HL-60 (cell line): ENCODE results near the gene SLC35E3.

Source experiments
- DNase-seq, 2 experiments: peaks; one replicate each; pipeline ENCODE4 v3.0.0-alpha.2; 2010 to 2020; ENCODE audit warnings: low read depth in 1 of 2, low spot score in 1 of 2
- H3K27ac ChIP-seq: fragments of 250-450 bp; sonication (Bioruptor Pico); replicated peaks from 2 replicates; pipeline ENCODE4 v1.5.1; 2020; ENCODE audit warnings: mild to moderate bottlenecking, moderate library complexity
- H3K27me3 ChIP-seq: fragments of 250-450 bp; sonication (Bioruptor Pico); 2 replicates; pipeline ENCODE4 v1.5.1; 2021; ENCODE audit warnings: mild to moderate bottlenecking, moderate library complexity; ENCODE audit not compliant: insufficient read depth, poor library complexity, severe bottlenecking
- H3K4me3 ChIP-seq: replicated peaks from 2 replicates; pipeline ENCODE4 v1.5.1; 2011; ENCODE audit warnings: mild to moderate bottlenecking, control low read depth, low read length; ENCODE audit not compliant: insufficient read depth
- GABPA ChIP-seq: IDR thresholded peaks from 2 replicates; pipeline ENCODE4 v1.6.1; 2012; ENCODE audit warnings: low read depth
- POLR2AphosphoS5 ChIP-seq: IDR thresholded peaks from 2 replicates; pipeline ENCODE4 v1.6.1; 2012; ENCODE audit warnings: low read depth
- SPI1 ChIP-seq: IDR thresholded peaks from 2 replicates; pipeline ENCODE4 v1.6.1; 2012; ENCODE audit warnings: low read depth, mild to moderate bottlenecking, borderline replicate concordance
- TF ChIP-seq, protein P1 (sequence below): IDR thresholded peaks from one replicate; pipeline ENCODE4 v1.5.1; 2011; ENCODE audit warnings: low read length, control low read depth, inconsistent platforms; ENCODE audit not compliant: insufficient read depth
- TF ChIP-seq, protein P2 (sequence below): IDR thresholded peaks from 2 replicates; pipeline ENCODE4 v1.6.1; 2012; ENCODE audit warnings: low read depth; ENCODE audit not compliant: insufficient replicate concordance

Gene SLC35E3

GRCh38 chr12:68760806-68761441 lies 14.9 kb downstream of the SLC35E3 start:
- Histone ChIP-seq H3K27me3 (no peaks in the 10 kb centered on the region), H3K27ac (no peak overlapping the region), H3K4me3 (no peak overlapping the region)
- DNase-seq = no peak
- TF ChIP-seq, protein P1, sequence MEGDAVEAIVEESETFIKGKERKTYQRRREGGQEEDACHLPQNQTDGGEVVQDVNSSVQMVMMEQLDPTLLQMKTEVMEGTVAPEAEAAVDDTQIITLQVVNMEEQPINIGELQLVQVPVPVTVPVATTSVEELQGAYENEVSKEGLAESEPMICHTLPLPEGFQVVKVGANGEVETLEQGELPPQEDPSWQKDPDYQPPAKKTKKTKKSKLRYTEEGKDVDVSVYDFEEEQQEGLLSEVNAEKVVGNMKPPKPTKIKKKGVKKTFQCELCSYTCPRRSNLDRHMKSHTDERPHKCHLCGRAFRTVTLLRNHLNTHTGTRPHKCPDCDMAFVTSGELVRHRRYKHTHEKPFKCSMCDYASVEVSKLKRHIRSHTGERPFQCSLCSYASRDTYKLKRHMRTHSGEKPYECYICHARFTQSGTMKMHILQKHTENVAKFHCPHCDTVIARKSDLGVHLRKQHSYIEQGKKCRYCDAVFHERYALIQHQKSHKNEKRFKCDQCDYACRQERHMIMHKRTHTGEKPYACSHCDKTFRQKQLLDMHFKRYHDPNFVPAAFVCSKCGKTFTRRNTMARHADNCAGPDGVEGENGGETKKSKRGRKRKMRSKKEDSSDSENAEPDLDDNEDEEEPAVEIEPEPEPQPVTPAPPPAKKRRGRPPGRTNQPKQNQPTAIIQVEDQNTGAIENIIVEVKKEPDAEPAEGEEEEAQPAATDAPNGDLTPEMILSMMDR = no peak
- TF ChIP-seq, protein P2, sequence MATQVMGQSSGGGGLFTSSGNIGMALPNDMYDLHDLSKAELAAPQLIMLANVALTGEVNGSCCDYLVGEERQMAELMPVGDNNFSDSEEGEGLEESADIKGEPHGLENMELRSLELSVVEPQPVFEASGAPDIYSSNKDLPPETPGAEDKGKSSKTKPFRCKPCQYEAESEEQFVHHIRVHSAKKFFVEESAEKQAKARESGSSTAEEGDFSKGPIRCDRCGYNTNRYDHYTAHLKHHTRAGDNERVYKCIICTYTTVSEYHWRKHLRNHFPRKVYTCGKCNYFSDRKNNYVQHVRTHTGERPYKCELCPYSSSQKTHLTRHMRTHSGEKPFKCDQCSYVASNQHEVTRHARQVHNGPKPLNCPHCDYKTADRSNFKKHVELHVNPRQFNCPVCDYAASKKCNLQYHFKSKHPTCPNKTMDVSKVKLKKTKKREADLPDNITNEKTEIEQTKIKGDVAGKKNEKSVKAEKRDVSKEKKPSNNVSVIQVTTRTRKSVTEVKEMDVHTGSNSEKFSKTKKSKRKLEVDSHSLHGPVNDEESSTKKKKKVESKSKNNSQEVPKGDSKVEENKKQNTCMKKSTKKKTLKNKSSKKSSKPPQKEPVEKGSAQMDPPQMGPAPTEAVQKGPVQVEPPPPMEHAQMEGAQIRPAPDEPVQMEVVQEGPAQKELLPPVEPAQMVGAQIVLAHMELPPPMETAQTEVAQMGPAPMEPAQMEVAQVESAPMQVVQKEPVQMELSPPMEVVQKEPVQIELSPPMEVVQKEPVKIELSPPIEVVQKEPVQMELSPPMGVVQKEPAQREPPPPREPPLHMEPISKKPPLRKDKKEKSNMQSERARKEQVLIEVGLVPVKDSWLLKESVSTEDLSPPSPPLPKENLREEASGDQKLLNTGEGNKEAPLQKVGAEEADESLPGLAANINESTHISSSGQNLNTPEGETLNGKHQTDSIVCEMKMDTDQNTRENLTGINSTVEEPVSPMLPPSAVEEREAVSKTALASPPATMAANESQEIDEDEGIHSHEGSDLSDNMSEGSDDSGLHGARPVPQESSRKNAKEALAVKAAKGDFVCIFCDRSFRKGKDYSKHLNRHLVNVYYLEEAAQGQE = no peak
- no peak for TF ChIP-seq GABPA
- no peak for TF ChIP-seq POLR2AphosphoS5

DNA sequence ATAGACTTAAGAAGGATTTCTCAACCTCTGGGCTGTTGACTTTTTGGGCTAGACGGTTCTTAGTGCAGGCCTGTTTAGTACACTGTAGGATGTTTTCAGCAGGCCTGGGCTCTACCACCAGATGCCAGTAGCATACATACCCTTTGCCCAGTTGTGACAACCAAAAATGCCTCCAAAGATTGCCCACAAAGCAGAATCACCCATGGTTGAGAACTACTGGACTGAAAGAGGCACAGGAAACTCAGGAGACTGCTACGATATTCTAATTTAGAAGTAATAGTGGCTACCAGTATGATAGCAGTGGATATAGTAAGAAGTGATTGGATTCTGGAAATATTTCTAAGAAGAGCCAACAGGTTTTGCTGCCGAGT lies 15.5 kb downstream of the SLC35E3 start:
- no peak overlapping the region for H3K27ac ChIP-seq
- no peak for TF ChIP-seq POLR2AphosphoS5
- H3K4me3 ChIP-seq = no peak overlapping the region
- no peak for DNase-seq
- no peaks in the 10 kb centered on the region for H3K27me3 ChIP-seq

- H3K27ac ChIP-seq = no peak overlapping the region
- DNase-seq = no peak
- H3K27me3 ChIP-seq = no peaks in the 10 kb centered on the region
- TF ChIP-seq, protein P1 = no peak
- TF ChIP-seq GABPA = no peak
- TF ChIP-seq, protein P2 = no peak
- TF ChIP-seq POLR2AphosphoS5 = no peak
- no peak for TF ChIP-seq SPI1
- no peak overlapping the region for H3K4me3 ChIP-seq
Measured at GRCh38 chr12:68761901-68762630, 16.1 kb downstream of the SLC35E3 start.

DNA sequence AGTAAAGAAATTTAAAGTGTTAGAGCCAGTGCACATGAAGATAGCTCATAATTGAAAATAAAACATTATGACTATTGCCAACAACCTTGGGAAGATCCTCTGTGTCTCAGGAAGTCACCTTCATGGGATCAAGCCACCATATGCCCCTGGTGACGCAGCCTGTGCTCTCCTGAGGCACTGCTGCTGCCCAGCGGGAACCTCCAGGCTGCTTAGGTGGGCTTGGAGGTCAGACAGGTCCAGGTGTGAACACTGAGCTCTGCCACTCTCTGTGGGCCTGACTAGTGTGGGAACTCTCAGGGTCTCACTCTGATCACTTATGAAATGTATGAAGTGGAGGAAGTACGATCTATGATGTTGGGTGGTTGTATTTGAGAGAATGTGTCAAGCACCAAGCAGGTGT lies 16.7 kb downstream of the SLC35E3 start:
- TF ChIP-seq, protein P1 = no peak
- TF ChIP-seq, protein P2 = no peak
- Histone ChIP-seq H3K4me3 (no peak overlapping the region), H3K27me3 (no peaks in the 10 kb centered on the region), H3K27ac (no peak overlapping the region)
- DNase-seq = no peak
